Measurements from ENCODE around the gene E2F3.

- TF ChIP-seq CTCF (IDR thresholded peaks at IDR 0.05) (no peak), EP300 (IDR thresholded peaks at IDR 0.05) (no peak), POLR2A (IDR thresholded peaks at IDR 0.05) (no peak)
Observed at GRCh38 chr6:20403766-20404640, 2.3 kb downstream of the E2F3 start.
